Stomach (tissue), 4 donors: ENCODE results near the gene TM9SF2.

Source experiments
- CTCF ChIP-seq, 7 experiments: fragments of 450-650 bp in 4 of 7; fragments of 200-600 bp in 3 of 7; sonication (generic) in 3 of 7; IDR thresholded peaks; one replicate each; pipeline ENCODE4 v1.5.1; 2016 to 2019; ENCODE audit warnings: antibody characterized with exemption in 7 of 7, control low read depth in 2 of 7, mild to moderate bottlenecking in 1 of 7
- EP300 ChIP-seq: sonication (generic); formaldehyde crosslinking; IDR thresholded peaks from one replicate; pipeline ENCODE4 v1.6.1; 2017; ENCODE audit warnings: antibody characterized with exemption
- POLR2A ChIP-seq, 4 donors: fragments of 450-650 bp; IDR thresholded peaks; one replicate each; pipeline ENCODE4 v1.6.1; 2016; ENCODE audit warnings: antibody characterized with exemption in 4 of 4, control low read depth in 2 of 4, mild to moderate bottlenecking in 1 of 4, moderate library complexity in 1 of 4
- POLR2AphosphoS5 ChIP-seq, 3 donors: sonication (generic); formaldehyde crosslinking; IDR thresholded peaks; one replicate each; pipeline ENCODE4 v1.6.1; 2016; ENCODE audit warnings: antibody characterized with exemption in 3 of 3

- TF ChIP-seq CTCF (IDR thresholded peaks at IDR 0.05) (no peak), POLR2AphosphoS5 (IDR thresholded peaks at IDR 0.05) (no peak), POLR2A (IDR thresholded peaks at IDR 0.05) (no peak), EP300 (no peak)
These were observed 461 bp upstream of the TM9SF2 start for GRCh38 chr13:99500839-99501183.
